WTC11 (cell line): ENCODE results near the gene CLEC1B. TPM values are rescaled to one million over a fixed set of nuclear protein-coding genes. Genes with fewer than 3 reads are reported as not detected.

Experiments used
- ATAC-seq: fragments of 200-7000 bp; cut with Tn5 transposase; 2 replicates; pipeline ENCODE4 v1.10.0; 2021; ENCODE audit warnings: mild to moderate bottlenecking, moderate library complexity
- CTCF ChIA-PET: fragments of 300-600 bp; sonication (Branson Sonifier 250); formaldehyde crosslinking; loops from one replicate; lab custom pipeline; 2021; ENCODE audit warnings: antibody characterized with exemption; lab: Charles Lee
- POLR2A ChIA-PET: fragments of 350-600 bp; sonication (Branson Sonifier 250); formaldehyde crosslinking; loops from one replicate; lab custom pipeline; 2021; ENCODE audit warnings: antibody characterized with exemption; lab: Charles Lee
- DNase-seq: peaks from one replicate; pipeline ENCODE4 v3.0.0; 2021; ENCODE audit warnings: low spot score
- H3K27ac Mint-ChIP-seq: 2 replicates; pipeline ENCODE4 v1.8.0; 2021; ENCODE audit warnings: mixed read lengths
- H3K27me3 Mint-ChIP-seq: 2 replicates; pipeline ENCODE4 v1.8.0; 2021; ENCODE audit warnings: low read depth, mild to moderate bottlenecking, moderate library complexity, mixed read lengths
- H3K36me3 Mint-ChIP-seq: 2 replicates; pipeline ENCODE4 v1.8.0; 2021; ENCODE audit warnings: mixed read lengths
- H3K4me1 Mint-ChIP-seq: 2 replicates; pipeline ENCODE4 v1.8.0; 2022; ENCODE audit warnings: mixed read lengths
- H3K4me3 Mint-ChIP-seq: 2 replicates; pipeline ENCODE4 v1.8.0; 2021; ENCODE audit warnings: mild to moderate bottlenecking, moderate library complexity, mixed read lengths
- H3K9me3 Mint-ChIP-seq: 2 replicates; pipeline ENCODE4 v1.8.0; 2021; ENCODE audit warnings: mixed read lengths
- JAZF1 ChIP-seq: fragments of 250-450 bp; sonication (Bioruptor Pico); IDR thresholded peaks from 2 replicates; pipeline ENCODE4 v1.9.0; 2021; ENCODE audit warnings: moderate library complexity, mild to moderate bottlenecking, inconsistent platforms
- KAT7 ChIP-seq: sonication (generic); formaldehyde crosslinking; IDR thresholded peaks from 2 replicates; pipeline ENCODE4 v1.8.1; 2023; ENCODE audit warnings: missing genetic modification reagents, mild to moderate bottlenecking, borderline replicate concordance
- OVOL2 ChIP-seq: fragments of 250-450 bp; sonication (Bioruptor Pico); IDR thresholded peaks from 2 replicates; pipeline ENCODE4 v1.9.0; 2021; ENCODE audit warnings: mild to moderate bottlenecking, borderline replicate concordance
- SMAD4 ChIP-seq: sonication (generic); formaldehyde crosslinking; IDR thresholded peaks from 2 replicates; pipeline ENCODE4 v1.8.0; 2022; ENCODE audit warnings: mild to moderate bottlenecking, missing genetic modification reagents
- TCF7 ChIP-seq: sonication (generic); formaldehyde crosslinking; IDR thresholded peaks from 2 replicates; pipeline ENCODE4 v1.8.0; 2022; ENCODE audit warnings: mild to moderate bottlenecking, low read depth, missing genetic modification reagents, moderate library complexity
- total RNA-seq: library from RNA; stranded (reverse); gene quantifications from 3 replicates; pipeline ENCODE4 v1.2.3, GENCODE V29; 2021
- TF ChIP-seq, protein P1 (sequence below): fragments of 250-450 bp; sonication (Bioruptor Pico); IDR thresholded peaks from 2 replicates; pipeline ENCODE4 v1.9.0; 2021; ENCODE audit warnings: mild to moderate bottlenecking
- TF ChIP-seq, protein P2 (sequence below): sonication (generic); formaldehyde crosslinking; IDR thresholded peaks from 2 replicates; pipeline ENCODE4 v1.8.1; 2022; ENCODE audit warnings: mild to moderate bottlenecking, moderate library complexity, missing genetic modification reagents
- TF ChIP-seq, protein P3 (sequence below): sonication (generic); formaldehyde crosslinking; IDR thresholded peaks from 2 replicates; pipeline ENCODE4 v1.8.0; 2022; ENCODE audit warnings: mild to moderate bottlenecking, missing genetic modification reagents
- TF ChIP-seq, protein P4 (sequence below): sonication (generic); formaldehyde crosslinking; IDR thresholded peaks from 2 replicates; pipeline ENCODE4 v1.8.1; 2022; ENCODE audit warnings: low read depth, missing genetic modification reagents, borderline replicate concordance
- TF ChIP-seq, protein P5 (sequence below): sonication (generic); formaldehyde crosslinking; IDR thresholded peaks from 2 replicates; pipeline ENCODE4 v1.8.1; 2023; ENCODE audit warnings: mild to moderate bottlenecking, missing genetic modification reagents, borderline replicate concordance
- TF ChIP-seq, protein P6 (sequence below): sonication (generic); formaldehyde crosslinking; IDR thresholded peaks from 2 replicates; pipeline ENCODE4 v1.8.0; 2022; ENCODE audit warnings: mild to moderate bottlenecking, missing genetic modification reagents
- TF ChIP-seq, protein P7 (sequence below): sonication (generic); formaldehyde crosslinking; IDR thresholded peaks from 2 replicates; pipeline ENCODE4 v1.8.1; 2023; ENCODE audit warnings: mild to moderate bottlenecking, moderate library complexity, missing genetic modification reagents
- TF ChIP-seq, protein P8 (sequence below): sonication (generic); formaldehyde crosslinking; IDR thresholded peaks from 2 replicates; pipeline ENCODE4 v1.8.1; 2023; ENCODE audit warnings: mild to moderate bottlenecking, missing genetic modification reagents
- TF ChIP-seq, protein P9 (sequence below): sonication (generic); formaldehyde crosslinking; IDR thresholded peaks from 2 replicates; pipeline ENCODE4 v1.8.1; 2022; ENCODE audit warnings: low read depth, mild to moderate bottlenecking, moderate library complexity, missing genetic modification reagents, borderline replicate concordance
- TF ChIP-seq, protein P10 (sequence below): sonication (generic); formaldehyde crosslinking; IDR thresholded peaks from 2 replicates; pipeline ENCODE4 v1.8.1; 2023; ENCODE audit warnings: mild to moderate bottlenecking, missing genetic modification reagents, moderate library complexity

The CLEC1B gene
- total RNA-seq, 1 experiment from 2014 or later: not detected

DNA sequence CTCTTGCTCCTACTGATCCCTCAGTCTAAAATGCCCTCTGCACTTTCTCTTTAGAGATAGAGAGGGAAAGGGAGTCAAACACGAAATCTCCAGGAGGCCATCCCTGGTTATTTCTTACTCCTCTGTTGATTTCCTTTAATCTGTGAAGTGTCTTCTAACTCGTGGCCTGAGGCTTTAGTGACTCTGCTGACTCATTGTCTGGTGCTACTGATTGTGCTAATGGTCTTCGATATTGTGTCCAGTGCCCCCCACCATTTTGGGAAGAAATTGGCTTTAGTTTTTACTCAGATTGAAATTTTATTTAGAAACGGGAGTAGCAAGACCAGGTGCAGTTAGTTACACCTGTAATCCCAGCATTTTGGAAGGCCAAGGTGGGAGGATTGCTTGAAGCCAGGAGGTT lies 32.4 kb upstream of the CLEC1B start (continued):
- TF ChIP-seq, protein P1, sequence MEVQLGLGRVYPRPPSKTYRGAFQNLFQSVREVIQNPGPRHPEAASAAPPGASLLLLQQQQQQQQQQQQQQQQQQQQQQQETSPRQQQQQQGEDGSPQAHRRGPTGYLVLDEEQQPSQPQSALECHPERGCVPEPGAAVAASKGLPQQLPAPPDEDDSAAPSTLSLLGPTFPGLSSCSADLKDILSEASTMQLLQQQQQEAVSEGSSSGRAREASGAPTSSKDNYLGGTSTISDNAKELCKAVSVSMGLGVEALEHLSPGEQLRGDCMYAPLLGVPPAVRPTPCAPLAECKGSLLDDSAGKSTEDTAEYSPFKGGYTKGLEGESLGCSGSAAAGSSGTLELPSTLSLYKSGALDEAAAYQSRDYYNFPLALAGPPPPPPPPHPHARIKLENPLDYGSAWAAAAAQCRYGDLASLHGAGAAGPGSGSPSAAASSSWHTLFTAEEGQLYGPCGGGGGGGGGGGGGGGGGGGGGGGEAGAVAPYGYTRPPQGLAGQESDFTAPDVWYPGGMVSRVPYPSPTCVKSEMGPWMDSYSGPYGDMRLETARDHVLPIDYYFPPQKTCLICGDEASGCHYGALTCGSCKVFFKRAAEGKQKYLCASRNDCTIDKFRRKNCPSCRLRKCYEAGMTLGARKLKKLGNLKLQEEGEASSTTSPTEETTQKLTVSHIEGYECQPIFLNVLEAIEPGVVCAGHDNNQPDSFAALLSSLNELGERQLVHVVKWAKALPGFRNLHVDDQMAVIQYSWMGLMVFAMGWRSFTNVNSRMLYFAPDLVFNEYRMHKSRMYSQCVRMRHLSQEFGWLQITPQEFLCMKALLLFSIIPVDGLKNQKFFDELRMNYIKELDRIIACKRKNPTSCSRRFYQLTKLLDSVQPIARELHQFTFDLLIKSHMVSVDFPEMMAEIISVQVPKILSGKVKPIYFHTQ (CRISPR knock-in tag): no peak
- TF ChIP-seq, all 79 proteins: peak for 0

DNA sequence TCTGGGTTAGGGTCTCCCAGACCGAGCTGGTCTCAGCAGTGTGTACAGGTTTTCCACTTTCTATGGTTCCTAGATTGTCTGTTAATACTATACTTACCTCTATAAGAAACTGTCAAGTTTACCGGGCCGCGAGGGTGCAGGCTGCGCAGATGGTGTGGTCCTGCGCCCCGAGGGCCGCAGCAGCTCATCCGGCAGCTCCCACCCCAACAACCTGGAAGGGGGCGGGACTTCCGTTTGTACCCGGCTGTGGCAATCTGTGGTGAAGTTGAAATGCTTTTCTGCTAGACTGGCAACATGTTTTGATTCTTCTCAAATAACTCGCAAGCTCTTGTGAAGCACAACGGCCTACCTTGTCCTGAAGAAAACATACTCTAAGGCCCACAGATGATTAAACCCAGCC lies 31.5 kb upstream of the CLEC1B start, which contains the start of gene CLEC9A:
TSS of gene CLEC9A (plus strand) at position 237 of the 400 bp plus-strand sequence. CDS start 22,006 bp downstream, outside the sequence.
- H3K36me3 Mint-ChIP-seq: peaks cover 9% of the 10 kb centered on the region; the same call in 1 of the 2 replicates
- no peak for DNase-seq
- H3K27ac Mint-ChIP-seq: peak within 1 kb of the TSS; percentile 85; the same call in 1 of the 2 replicates

DNA sequence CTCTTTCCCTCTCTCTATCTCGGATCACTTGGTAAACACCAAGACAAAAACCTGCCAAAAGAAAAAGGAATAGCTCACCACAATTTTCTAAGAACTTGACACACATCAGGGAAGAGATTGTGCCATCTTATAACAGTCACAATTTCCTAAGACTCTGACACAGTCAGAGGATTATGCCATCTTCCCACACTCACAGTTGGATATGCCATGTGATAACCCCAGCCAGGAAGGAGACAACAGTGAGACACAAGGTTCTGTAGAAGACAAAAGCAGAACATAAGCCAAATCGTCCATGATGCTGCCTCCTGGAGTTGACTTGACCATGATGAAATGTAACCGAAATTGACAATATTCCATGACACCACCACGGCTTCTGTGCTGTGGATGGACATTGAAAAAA lies 28.8 kb upstream of the CLEC1B start:
- TF ChIP-seq, protein P2, sequence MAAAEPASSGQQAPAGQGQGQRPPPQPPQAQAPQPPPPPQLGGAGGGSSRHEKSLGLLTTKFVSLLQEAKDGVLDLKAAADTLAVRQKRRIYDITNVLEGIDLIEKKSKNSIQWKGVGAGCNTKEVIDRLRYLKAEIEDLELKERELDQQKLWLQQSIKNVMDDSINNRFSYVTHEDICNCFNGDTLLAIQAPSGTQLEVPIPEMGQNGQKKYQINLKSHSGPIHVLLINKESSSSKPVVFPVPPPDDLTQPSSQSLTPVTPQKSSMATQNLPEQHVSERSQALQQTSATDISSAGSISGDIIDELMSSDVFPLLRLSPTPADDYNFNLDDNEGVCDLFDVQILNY (CRISPR knock-in tag): no peak
- TF ChIP-seq, protein P3, sequence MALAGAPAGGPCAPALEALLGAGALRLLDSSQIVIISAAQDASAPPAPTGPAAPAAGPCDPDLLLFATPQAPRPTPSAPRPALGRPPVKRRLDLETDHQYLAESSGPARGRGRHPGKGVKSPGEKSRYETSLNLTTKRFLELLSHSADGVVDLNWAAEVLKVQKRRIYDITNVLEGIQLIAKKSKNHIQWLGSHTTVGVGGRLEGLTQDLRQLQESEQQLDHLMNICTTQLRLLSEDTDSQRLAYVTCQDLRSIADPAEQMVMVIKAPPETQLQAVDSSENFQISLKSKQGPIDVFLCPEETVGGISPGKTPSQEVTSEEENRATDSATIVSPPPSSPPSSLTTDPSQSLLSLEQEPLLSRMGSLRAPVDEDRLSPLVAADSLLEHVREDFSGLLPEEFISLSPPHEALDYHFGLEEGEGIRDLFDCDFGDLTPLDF (CRISPR knock-in tag): no peak
- TF ChIP-seq, protein P4, sequence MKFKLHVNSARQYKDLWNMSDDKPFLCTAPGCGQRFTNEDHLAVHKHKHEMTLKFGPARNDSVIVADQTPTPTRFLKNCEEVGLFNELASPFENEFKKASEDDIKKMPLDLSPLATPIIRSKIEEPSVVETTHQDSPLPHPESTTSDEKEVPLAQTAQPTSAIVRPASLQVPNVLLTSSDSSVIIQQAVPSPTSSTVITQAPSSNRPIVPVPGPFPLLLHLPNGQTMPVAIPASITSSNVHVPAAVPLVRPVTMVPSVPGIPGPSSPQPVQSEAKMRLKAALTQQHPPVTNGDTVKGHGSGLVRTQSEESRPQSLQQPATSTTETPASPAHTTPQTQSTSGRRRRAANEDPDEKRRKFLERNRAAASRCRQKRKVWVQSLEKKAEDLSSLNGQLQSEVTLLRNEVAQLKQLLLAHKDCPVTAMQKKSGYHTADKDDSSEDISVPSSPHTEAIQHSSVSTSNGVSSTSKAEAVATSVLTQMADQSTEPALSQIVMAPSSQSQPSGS (CRISPR knock-in tag): no peak
- TF ChIP-seq SMAD4 (CRISPR knock-in tag): no peak
- TF ChIP-seq OVOL2 (CRISPR knock-in tag): no peak
- TF ChIP-seq, protein P5, sequence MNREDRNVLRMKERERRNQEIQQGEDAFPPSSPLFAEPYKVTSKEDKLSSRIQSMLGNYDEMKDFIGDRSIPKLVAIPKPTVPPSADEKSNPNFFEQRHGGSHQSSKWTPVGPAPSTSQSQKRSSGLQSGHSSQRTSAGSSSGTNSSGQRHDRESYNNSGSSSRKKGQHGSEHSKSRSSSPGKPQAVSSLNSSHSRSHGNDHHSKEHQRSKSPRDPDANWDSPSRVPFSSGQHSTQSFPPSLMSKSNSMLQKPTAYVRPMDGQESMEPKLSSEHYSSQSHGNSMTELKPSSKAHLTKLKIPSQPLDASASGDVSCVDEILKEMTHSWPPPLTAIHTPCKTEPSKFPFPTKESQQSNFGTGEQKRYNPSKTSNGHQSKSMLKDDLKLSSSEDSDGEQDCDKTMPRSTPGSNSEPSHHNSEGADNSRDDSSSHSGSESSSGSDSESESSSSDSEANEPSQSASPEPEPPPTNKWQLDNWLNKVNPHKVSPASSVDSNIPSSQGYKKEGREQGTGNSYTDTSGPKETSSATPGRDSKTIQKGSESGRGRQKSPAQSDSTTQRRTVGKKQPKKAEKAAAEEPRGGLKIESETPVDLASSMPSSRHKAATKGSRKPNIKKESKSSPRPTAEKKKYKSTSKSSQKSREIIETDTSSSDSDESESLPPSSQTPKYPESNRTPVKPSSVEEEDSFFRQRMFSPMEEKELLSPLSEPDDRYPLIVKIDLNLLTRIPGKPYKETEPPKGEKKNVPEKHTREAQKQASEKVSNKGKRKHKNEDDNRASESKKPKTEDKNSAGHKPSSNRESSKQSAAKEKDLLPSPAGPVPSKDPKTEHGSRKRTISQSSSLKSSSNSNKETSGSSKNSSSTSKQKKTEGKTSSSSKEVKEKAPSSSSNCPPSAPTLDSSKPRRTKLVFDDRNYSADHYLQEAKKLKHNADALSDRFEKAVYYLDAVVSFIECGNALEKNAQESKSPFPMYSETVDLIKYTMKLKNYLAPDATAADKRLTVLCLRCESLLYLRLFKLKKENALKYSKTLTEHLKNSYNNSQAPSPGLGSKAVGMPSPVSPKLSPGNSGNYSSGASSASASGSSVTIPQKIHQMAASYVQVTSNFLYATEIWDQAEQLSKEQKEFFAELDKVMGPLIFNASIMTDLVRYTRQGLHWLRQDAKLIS (CRISPR knock-in tag): no peak
- TF ChIP-seq, protein P6, sequence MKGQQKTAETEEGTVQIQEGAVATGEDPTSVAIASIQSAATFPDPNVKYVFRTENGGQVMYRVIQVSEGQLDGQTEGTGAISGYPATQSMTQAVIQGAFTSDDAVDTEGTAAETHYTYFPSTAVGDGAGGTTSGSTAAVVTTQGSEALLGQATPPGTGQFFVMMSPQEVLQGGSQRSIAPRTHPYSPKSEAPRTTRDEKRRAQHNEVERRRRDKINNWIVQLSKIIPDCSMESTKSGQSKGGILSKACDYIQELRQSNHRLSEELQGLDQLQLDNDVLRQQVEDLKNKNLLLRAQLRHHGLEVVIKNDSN (CRISPR knock-in tag): no peak
- TF ChIP-seq, protein P7, sequence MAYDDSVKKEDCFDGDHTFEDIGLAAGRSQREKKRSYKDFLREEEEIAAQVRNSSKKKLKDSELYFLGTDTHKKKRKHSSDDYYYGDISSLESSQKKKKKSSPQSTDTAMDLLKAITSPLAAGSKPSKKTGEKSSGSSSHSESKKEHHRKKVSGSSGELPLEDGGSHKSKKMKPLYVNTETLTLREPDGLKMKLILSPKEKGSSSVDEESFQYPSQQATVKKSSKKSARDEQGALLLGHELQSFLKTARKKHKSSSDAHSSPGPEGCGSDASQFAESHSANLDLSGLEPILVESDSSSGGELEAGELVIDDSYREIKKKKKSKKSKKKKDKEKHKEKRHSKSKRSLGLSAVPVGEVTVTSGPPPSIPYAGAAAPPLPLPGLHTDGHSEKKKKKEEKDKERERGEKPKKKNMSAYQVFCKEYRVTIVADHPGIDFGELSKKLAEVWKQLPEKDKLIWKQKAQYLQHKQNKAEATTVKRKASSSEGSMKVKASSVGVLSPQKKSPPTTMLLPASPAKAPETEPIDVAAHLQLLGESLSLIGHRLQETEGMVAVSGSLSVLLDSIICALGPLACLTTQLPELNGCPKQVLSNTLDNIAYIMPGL (CRISPR knock-in tag): no peak
- TF ChIP-seq, protein P8, sequence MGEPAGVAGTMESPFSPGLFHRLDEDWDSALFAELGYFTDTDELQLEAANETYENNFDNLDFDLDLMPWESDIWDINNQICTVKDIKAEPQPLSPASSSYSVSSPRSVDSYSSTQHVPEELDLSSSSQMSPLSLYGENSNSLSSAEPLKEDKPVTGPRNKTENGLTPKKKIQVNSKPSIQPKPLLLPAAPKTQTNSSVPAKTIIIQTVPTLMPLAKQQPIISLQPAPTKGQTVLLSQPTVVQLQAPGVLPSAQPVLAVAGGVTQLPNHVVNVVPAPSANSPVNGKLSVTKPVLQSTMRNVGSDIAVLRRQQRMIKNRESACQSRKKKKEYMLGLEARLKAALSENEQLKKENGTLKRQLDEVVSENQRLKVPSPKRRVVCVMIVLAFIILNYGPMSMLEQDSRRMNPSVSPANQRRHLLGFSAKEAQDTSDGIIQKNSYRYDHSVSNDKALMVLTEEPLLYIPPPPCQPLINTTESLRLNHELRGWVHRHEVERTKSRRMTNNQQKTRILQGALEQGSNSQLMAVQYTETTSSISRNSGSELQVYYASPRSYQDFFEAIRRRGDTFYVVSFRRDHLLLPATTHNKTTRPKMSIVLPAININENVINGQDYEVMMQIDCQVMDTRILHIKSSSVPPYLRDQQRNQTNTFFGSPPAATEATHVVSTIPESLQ: no peak
- DNase-seq: no peak
- POLR2A ChIA-PET: no interaction called here
- ATAC-seq: no peak
- peaks cover 13% of the 10 kb centered on the region for H3K4me1 Mint-ChIP-seq
- H3K27ac Mint-ChIP-seq: no peak overlapping the region
- peaks cover 31% of the 10 kb centered on the region for H3K9me3 Mint-ChIP-seq
- CTCF ChIA-PET: no interaction called here
- H3K4me3 Mint-ChIP-seq: no peak overlapping the region
- H3K27me3 Mint-ChIP-seq: no peaks in the 10 kb centered on the region
- peaks cover 9% of the 10 kb centered on the region; the same call in 1 of the 2 replicates for H3K36me3 Mint-ChIP-seq

More for the DNA sequence above, 31.5 kb upstream of the CLEC1B start, which contains the start of gene CLEC9A:
- CTCF ChIA-PET: no interaction called here
- no peak for ATAC-seq
- peaks cover 13% of the 10 kb centered on the region for H3K4me1 Mint-ChIP-seq
- H3K4me3 Mint-ChIP-seq: no peak within 1 kb of the TSS
- peaks cover 29% of the 10 kb centered on the region for H3K9me3 Mint-ChIP-seq
- H3K27me3 Mint-ChIP-seq: no peaks in the 10 kb centered on the region
- TF ChIP-seq, protein P9, sequence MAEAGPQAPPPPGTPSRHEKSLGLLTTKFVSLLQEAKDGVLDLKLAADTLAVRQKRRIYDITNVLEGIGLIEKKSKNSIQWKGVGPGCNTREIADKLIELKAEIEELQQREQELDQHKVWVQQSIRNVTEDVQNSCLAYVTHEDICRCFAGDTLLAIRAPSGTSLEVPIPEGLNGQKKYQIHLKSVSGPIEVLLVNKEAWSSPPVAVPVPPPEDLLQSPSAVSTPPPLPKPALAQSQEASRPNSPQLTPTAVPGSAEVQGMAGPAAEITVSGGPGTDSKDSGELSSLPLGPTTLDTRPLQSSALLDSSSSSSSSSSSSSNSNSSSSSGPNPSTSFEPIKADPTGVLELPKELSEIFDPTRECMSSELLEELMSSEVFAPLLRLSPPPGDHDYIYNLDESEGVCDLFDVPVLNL (CRISPR knock-in tag): no peak
- TF ChIP-seq JAZF1 (CRISPR knock-in tag) (no peak), KAT7 (CRISPR knock-in tag) (no peak), TCF7 (CRISPR knock-in tag) (no peak), OVOL2 (CRISPR knock-in tag) (no peak)
- TF ChIP-seq, protein P10, sequence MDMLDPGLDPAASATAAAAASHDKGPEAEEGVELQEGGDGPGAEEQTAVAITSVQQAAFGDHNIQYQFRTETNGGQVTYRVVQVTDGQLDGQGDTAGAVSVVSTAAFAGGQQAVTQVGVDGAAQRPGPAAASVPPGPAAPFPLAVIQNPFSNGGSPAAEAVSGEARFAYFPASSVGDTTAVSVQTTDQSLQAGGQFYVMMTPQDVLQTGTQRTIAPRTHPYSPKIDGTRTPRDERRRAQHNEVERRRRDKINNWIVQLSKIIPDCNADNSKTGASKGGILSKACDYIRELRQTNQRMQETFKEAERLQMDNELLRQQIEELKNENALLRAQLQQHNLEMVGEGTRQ (CRISPR knock-in tag): no peak
- POLR2A ChIA-PET: no interaction called here
